22Rv1 (cell line): ENCODE data around the gene TTC38.

Experiments
- H3K27ac ChIP-seq: fragments of 450-650 bp; 2 replicates; pipeline ENCODE4 v1.5.1; 2017
- CTCF ChIP-seq: fragments of 450-650 bp; IDR thresholded peaks from 2 replicates; pipeline ENCODE4 v1.5.1; 2017; ENCODE audit warnings: mild to moderate bottlenecking
- ZFX ChIP-seq: fragments of 450-650 bp; IDR thresholded peaks from 2 replicates; pipeline ENCODE4 v1.6.1; 2017; ENCODE audit warnings: antibody characterized with exemption, borderline replicate concordance

The TTC38 gene

GRCh38 chr22:46278656-46279645, 11.1 kb downstream of the TTC38 start:
- TF ChIP-seq CTCF = no peak
- no peak for TF ChIP-seq ZFX
- H3K27ac ChIP-seq = no peak overlapping the region

DNA sequence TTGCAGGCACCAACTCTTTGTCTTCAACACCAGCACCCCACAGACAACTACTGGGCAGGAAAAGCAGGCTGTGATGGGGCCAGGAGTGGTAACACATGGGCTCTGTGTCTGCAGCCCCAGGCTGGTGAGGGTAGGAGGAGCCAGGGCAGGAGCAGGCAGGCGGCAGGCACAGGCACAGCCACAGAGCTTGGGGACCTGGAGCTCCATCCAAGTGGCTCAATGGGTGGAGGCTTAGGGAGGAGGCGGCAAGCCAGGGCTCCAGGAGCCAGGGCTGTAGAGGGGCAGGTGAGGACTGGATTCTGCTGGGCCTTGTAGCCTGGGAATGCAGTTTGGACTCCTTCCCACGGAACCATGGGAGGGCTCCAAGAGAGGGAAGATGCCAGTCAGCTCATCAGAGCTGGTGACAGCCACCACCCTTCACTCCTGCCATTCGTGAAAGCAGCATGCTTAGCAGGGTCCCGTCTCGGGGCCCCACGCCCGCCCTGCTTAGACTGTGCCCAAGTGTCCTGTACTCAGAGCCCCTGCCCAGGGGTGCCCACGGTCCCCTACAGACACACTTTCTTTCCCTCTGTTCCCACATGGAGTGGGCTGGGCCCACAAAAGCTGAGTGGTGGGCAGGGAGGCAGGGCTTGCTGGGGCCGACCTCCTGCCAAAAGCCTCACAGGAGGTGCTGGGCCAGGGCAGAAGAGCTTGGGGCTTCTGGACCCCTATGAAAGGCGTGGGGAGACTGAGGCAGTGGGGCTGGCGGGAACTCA, 12.4 kb downstream of the TTC38 start:
- TF ChIP-seq CTCF (no peak), ZFX (no peak)
- no peak overlapping the region for H3K27ac ChIP-seq

DNA sequence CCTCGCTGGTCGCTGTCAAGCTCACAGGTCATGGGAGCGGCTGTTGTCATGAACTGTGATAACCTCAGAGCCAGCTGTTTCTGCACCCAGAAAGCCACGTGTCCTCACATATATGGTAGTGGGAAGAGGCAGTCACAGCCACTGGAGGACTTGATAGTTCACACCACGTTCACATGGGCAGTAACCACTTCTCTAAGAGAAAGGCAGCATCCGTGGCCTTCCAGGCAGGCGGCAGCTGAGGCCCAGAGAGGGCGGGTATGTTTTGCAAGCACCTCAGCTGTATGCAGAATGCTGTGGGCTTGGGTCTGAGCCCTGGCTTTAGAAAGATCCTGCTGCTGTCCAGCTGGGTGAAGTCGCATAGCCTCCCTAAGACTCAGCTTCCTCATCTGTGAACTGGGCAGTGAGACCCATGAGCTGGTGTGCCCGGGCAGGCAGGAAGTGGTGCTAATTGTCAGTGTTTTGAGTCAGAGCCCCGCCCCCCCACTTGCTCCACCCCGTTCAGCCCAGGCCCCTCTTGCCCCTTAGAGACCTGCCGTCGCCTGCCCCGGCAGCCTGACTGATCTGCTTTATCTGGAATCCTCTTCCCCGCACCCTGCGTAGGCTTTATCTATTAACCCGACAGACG, 13.3 kb downstream of the TTC38 start:
- TF ChIP-seq ZFX (no peak), CTCF (no peak)
- H3K27ac ChIP-seq = no peak overlapping the region

DNA sequence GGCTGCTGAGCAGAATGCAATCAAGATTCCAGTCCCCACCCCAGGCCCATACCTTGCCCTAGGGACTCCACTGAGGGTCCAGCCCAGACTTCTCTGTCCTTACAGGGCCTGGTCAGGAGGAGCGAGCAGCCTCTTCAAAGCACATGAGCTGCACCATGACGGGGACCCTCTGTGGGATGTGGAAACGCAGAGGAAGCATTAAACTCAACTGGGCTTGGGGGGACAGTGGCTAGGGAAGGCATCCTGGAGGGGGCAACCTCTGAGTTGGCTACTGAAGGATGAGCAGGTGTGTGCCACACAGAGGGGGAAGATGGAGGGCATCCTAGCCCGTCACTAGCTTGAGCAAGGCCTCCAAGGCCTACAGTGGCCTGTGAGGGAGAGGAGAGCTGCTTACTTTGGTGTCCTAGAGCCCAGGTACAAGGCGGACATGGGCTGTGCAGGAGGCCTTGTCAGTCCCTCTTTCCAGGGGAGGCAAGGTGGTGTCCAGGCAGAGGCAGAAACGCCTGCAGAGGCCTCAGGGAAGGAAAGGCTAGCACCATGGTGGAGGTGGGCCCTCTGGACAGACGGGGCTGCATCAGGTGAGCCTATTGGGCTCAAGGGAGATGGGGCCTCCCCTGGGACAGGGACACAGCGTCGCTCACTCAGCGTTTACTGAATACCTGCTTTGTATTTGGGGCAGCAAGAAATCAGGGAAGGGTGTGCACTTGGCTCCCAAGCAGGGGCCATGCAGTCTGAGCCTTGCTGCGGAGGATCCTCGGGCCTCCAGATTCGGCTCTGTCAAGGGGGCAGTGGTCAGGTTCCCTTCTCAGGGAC, 14.3 kb downstream of the TTC38 start:
- TF ChIP-seq CTCF = no peak
- no peak overlapping the region for H3K27ac ChIP-seq

- H3K27ac ChIP-seq = no peak overlapping the region
- TF ChIP-seq ZFX = no peak
- no peak for TF ChIP-seq CTCF
These were observed 18.2 kb downstream of the TTC38 start for GRCh38 chr22:46286006-46286405.

- no peak overlapping the region for H3K27ac ChIP-seq
- TF ChIP-seq ZFX = no peak
- no peak for TF ChIP-seq CTCF
These were observed 19.4 kb downstream of the TTC38 start for GRCh38 chr22:46286941-46287872.
